ENCODE data around the gene SMOC1. TPM values are rescaled to one million over a fixed set of nuclear protein-coding genes. Genes with fewer than 3 reads are reported as not detected.

SMOC1 gene
- total RNA-seq, 1 experiment from 2014 or later, result 0.68 TPM

- no peak overlapping the region for H2BK120ac ChIP-seq (ENCODE audit: low read depth, low read length, poor library complexity, severe bottlenecking)
- Mint-ChIP-seq H3K9me3 (no peaks in the 10 kb centered on the region), H3K4me3 (no peak overlapping the region), H3K4me1 (peaks cover 2 to 15% of the 10 kb centered on the region in 2 experiments; a peak in 3 of 4 replicates), H3K27me3 (ENCODE audit: low read depth) (peaks cover 2% of the 10 kb centered on the region), H3K27ac (no peak overlapping the region; a peak in 1 of 7 replicates), H3K36me3 (ENCODE audit: insufficient read depth in 1 of 3, low read depth in 3 of 3) (no peaks in the 10 kb centered on the region)
- no peak overlapping the region for H2BK20ac ChIP-seq (ENCODE audit: low read depth, low read length, poor library complexity, severe bottlenecking)
- H3K9me3 ChIP-seq (ENCODE audit: control insufficient read depth, low read depth, low read length), result no peaks in the 10 kb centered on the region
- no peak for DNase-seq
- H3K27ac ChIP-seq (ENCODE audit: insufficient read length, low read depth, low read length), result no peak overlapping the region
- no peak overlapping the region for H3K18ac ChIP-seq (ENCODE audit: insufficient read length, low read depth, low read length)
- no peak overlapping the region for H2BK12ac ChIP-seq (ENCODE audit: insufficient read length, low read depth, low read length)
- no peaks in the 10 kb centered on the region for H3K79me1 ChIP-seq (ENCODE audit: insufficient read depth, low read depth, low read length, poor library complexity, severe bottlenecking)
- WGBS (ENCODE audit: extremely low coverage, insufficient read length, low lambda C conversion rate), result no CpG with 5 or more reads among the region's 3 CpGs
- H4K5ac ChIP-seq (ENCODE audit: insufficient read length, low read depth, low read length), result no peak overlapping the region
- H3K79me2 ChIP-seq (ENCODE audit: insufficient read depth, low read length), result no peaks in the 10 kb centered on the region
- H3K23me2 ChIP-seq (ENCODE audit: insufficient read length, low read depth, low read length, poor library complexity, severe bottlenecking), result no peaks in the 10 kb centered on the region
- no peaks in the 10 kb centered on the region for H3K4me1 ChIP-seq (ENCODE audit: insufficient read depth, low read length)
- no peak overlapping the region for H3K9ac ChIP-seq (ENCODE audit: extremely low read depth, insufficient read length, low read length)
- H3T11ph ChIP-seq (ENCODE audit: low read length), result no peak overlapping the region
- no peak overlapping the region for H3K4ac ChIP-seq (ENCODE audit: low read depth, low read length)
- H3K56ac ChIP-seq (ENCODE audit: insufficient read length, low read depth, low read length), result no peak overlapping the region
- no peak overlapping the region for H4K91ac ChIP-seq (ENCODE audit: insufficient read length, low read depth, low read length)
- no peak for TF ChIP-seq CTCF (conservative IDR thresholded peaks at IDR 0.05)
- no peak overlapping the region for H3K14ac ChIP-seq (ENCODE audit: insufficient read depth, low read length)
- no peaks in the 10 kb centered on the region for H4K20me1 ChIP-seq (ENCODE audit: control insufficient read depth, insufficient read depth, insufficient read length)
- H2BK15ac ChIP-seq (ENCODE audit: low read depth, low read length), result no peak overlapping the region
- no peaks in the 10 kb centered on the region for H3K27me3 ChIP-seq (ENCODE audit: insufficient read depth, low read length)
- H3K4me2 ChIP-seq (ENCODE audit: insufficient read depth, insufficient read length, low read length), result no peak overlapping the region
- H4K8ac ChIP-seq (replicated peaks; ENCODE audit: insufficient read length, low read depth, low read length), result no peak overlapping the region
- H3K23ac ChIP-seq (ENCODE audit: insufficient read length, low read depth, low read length), result no peak overlapping the region
- no peak overlapping the region for H2BK5ac ChIP-seq (ENCODE audit: insufficient read length, low read length)
- no peak overlapping the region for H2AK5ac ChIP-seq (ENCODE audit: insufficient read length, low read length)
- H2AFZ ChIP-seq (ENCODE audit: low read length), result no peak overlapping the region
Observed at GRCh38 chr14:69959136-69959535, 79.9 kb downstream of the SMOC1 start.

Data from H9 (cell line).